ENCODE measurements around the gene CAMK2D. TPM values are rescaled to one million over a fixed set of nuclear protein-coding genes. Genes with fewer than 3 reads are reported as not detected.

Gene CAMK2D
- total and polyA plus RNA-seq, 7 donors = 41.2 to 183 (median 83.8) TPM

DNA sequence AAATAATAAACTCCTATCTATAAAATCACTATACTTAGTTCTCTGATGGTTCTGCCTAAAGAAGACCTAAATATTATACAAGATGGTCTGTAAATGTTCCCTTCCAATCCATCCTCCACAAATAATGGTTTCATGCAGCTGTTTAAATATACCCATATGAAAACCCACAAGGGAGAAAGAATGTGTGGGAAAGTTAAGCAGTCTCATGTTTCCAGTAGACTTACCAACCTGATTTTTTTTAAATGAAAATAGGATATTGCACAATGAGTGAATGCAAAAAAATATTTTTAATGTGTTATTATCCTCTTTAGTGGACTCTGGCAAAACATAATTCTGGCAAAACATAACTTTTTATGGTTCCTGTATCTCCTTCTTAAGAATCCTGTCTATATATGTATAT lies 23.3 kb downstream of the CAMK2D start:
- Histone ChIP-seq H3K9me3 (no peaks in the 10 kb centered on the region), H3K36me3 (ENCODE audit: insufficient read depth in 1 of 2, low read depth in 1 of 2) (no peaks in the 10 kb centered on the region), H3K27ac (no peak overlapping the region), H3K4me1 (peaks cover 62% of the 10 kb centered on the region), H3K27me3 (ENCODE audit: insufficient read depth in 3 of 3, low read length in 2 of 3) (no peaks in the 10 kb centered on the region), H3K4me3 (no peak overlapping the region)
- TF ChIP-seq, protein P1, sequence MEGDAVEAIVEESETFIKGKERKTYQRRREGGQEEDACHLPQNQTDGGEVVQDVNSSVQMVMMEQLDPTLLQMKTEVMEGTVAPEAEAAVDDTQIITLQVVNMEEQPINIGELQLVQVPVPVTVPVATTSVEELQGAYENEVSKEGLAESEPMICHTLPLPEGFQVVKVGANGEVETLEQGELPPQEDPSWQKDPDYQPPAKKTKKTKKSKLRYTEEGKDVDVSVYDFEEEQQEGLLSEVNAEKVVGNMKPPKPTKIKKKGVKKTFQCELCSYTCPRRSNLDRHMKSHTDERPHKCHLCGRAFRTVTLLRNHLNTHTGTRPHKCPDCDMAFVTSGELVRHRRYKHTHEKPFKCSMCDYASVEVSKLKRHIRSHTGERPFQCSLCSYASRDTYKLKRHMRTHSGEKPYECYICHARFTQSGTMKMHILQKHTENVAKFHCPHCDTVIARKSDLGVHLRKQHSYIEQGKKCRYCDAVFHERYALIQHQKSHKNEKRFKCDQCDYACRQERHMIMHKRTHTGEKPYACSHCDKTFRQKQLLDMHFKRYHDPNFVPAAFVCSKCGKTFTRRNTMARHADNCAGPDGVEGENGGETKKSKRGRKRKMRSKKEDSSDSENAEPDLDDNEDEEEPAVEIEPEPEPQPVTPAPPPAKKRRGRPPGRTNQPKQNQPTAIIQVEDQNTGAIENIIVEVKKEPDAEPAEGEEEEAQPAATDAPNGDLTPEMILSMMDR (IDR thresholded peaks at IDR 0.05) = no peak
- ATAC-seq (no peak), DNase-seq (no peak)
- intact Hi-C loops (cut with DNase I) = no loop called here

DNA sequence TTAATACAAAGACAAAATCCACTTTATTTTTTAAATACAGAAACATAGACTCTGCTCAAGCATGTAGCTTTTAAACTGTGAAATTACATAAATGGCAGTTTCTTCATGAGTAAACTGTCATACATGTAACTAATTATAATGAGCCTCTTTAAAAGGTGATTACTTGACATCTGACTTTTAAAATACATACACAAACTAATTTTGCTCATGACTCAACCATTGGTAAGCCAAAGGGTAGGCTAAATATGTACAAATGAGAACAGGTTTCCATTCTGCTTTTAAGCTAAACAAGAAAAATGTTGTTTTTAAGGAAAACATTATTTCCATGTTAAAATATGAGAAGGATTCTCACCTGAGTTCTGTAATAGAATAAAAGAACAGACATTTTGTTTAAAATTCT lies 27.9 kb downstream of the CAMK2D start:
- intact Hi-C loops (cut with DNase I) = no loop called here
- H3K27ac ChIP-seq = peak overlapping the region; percentile 5
- H3K4me1 ChIP-seq = peaks cover 32% of the 10 kb centered on the region
- DNase-seq (no peak), ATAC-seq (peak in 3 of 4 donors; percentile 39 to 66 (median 59))
- no peaks in the 10 kb centered on the region for H3K36me3 ChIP-seq (ENCODE audit: insufficient read depth in 1 of 2, low read depth in 1 of 2)
- H3K4me3 ChIP-seq = no peak overlapping the region
- TF ChIP-seq, protein P1 (IDR thresholded peaks at IDR 0.05) = no peak
- no peaks in the 10 kb centered on the region for H3K9me3 ChIP-seq
- H3K27me3 ChIP-seq (ENCODE audit: insufficient read depth in 3 of 3, low read length in 2 of 3) = no peaks in the 10 kb centered on the region

DNA sequence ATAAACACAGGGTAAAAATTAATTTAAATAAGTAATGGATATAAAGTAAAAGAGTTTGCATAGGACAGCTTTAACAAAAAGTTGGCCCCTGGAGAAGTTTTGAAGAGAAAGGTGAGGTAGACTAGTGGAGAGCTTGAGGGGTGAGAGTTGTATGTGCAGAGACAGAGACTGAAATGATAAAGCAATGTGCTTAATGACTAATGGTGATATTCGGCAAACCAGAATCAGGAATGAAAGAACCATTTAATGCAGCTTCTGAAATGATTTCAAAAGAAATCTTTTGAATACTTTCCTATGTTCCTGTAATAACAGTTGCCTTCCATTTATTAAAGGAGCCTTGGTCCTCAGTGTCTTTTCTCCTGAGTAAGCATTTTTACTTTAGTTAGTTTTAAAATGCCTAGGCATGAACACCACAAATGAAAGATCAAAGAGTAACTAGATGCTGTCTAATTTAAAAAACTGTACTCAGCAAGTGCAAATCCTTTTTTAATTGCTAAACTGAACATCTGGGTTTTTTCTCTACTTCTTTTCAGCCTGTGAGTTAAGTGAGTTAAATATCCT lies 28.5 kb downstream of the CAMK2D start:
- H3K4me3 ChIP-seq = no peak overlapping the region
- H3K27me3 ChIP-seq (ENCODE audit: insufficient read depth in 3 of 3, low read length in 2 of 3) = no peaks in the 10 kb centered on the region
- no peak overlapping the region for H3K27ac ChIP-seq
- no peaks in the 10 kb centered on the region for H3K9me3 ChIP-seq
- peaks cover 26% of the 10 kb centered on the region for H3K4me1 ChIP-seq
- no peak for DNase-seq
- WGBS, 3 donors = 51 to 83% (median 56%) methylated on average over 1 of the region's 1 CpG
- no peaks in the 10 kb centered on the region for H3K36me3 ChIP-seq (ENCODE audit: insufficient read depth in 1 of 2, low read depth in 1 of 2)
- intact Hi-C loops (cut with DNase I) = no loop called here
- TF ChIP-seq, protein P1 (IDR thresholded peaks at IDR 0.05) = no peak
- no peak for ATAC-seq

DNA sequence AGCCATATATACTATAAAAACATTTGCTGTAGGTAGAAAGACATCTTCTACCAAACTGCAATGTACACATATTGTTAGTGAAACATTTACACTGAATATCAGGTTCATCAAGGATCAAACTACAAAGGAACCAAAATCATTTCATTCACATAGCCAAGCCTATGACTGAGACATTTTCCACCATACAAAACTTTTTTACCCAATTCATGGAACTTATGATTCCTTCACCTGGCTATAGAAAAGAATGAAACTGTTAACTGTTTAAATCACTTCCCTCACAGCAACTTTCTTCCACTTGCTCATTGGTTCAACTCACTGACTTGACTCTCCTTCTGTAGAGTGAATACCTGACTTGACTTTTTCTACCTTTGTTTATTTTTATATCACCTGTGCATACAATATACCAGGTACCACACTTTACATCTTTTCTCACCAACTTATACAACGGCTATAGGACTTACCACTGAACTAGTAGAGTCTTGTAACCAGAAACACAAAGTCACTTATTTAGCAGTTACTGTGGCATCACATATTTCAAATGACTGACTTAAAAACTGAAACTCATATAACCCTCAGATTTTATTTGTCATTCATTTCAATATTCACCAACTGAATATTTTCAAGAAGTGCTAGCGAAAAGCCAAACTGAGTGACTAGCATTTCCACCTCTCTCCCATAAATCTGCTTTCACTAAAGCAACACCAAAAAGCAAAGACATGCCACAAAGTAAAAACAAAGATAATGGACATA lies 30.9 kb downstream of the CAMK2D start:
- 97 to 99% (median 98%) methylated on average over 2 of the region's 2 CpGs for WGBS, 3 donors
- no peak overlapping the region for H3K4me3 ChIP-seq
- no peaks in the 10 kb centered on the region for H3K27me3 ChIP-seq (ENCODE audit: insufficient read depth in 3 of 3, low read length in 2 of 3)
- ATAC-seq (no peak), DNase-seq (no peak)
- TF ChIP-seq, protein P1 (IDR thresholded peaks at IDR 0.05) = no peak
- no peaks in the 10 kb centered on the region for H3K36me3 ChIP-seq (ENCODE audit: insufficient read depth in 1 of 2, low read depth in 1 of 2)
- H3K4me1 ChIP-seq = peaks cover 21% of the 10 kb centered on the region
- H3K27ac ChIP-seq = no peak overlapping the region
- intact Hi-C loops (cut with DNase I) = no loop called here
- no peaks in the 10 kb centered on the region for H3K9me3 ChIP-seq

DNA sequence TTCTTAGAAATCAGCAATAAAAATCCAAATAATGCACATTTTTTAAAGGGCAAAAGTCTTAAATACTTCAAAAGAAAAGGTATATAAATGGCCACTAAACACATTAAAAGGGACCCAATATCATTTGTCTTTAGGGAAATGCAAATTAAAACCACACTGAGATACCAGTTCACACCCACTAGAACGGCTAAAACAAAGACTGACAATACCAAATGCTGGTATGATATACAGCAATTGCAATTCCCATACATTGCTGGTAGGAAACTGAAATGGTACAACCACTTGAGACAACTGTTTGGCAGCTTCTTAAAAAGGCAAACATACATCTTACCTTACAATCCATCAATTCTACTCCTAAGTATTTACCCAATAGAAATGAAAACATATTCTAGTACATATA lies 33.7 kb downstream of the CAMK2D start:
- Histone ChIP-seq H3K27me3 (ENCODE audit: insufficient read depth in 3 of 3, low read length in 2 of 3) (no peaks in the 10 kb centered on the region), H3K27ac (no peak overlapping the region), H3K4me1 (peaks cover 14% of the 10 kb centered on the region), H3K9me3 (no peaks in the 10 kb centered on the region), H3K36me3 (ENCODE audit: insufficient read depth in 1 of 2, low read depth in 1 of 2) (no peaks in the 10 kb centered on the region), H3K4me3 (no peak overlapping the region)
- no peak for ATAC-seq
- TF ChIP-seq, protein P1 (IDR thresholded peaks at IDR 0.05) = no peak
- no peak for DNase-seq
- WGBS, 3 donors = 61 to 71% (median 62%) methylated on average over 1 of the region's 1 CpG
- intact Hi-C loops (cut with DNase I) = no loop called here

All from psoas muscle (tissue), 8 donors.